ENCODE data around the gene SLC35E3.
"Not testable (repeated sequence)": the region's sequence is repeated elsewhere in the genome, so short reads cannot be mapped to it uniquely, and the experiment has no call there.

DNA sequence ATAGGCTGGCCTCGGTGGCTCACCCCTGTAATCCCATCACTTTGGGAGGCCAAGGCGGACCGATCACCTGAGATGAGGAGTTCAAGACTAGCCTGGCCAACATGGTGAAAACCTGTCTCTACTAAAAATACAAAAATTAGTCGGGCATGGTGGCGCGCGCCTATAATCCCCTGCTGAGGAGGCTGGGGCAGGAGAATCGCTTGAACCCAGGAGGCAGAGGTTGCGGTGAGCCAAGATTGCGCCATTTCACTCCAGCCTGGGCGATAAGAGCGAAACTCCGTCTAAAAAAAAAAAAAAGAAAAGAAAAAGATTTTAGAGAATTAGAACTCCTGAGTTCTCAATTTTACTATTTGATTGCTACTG, 64.0 kb downstream of the SLC35E3 start:
- TF ChIP-seq CTBP1 (IDR thresholded peaks at IDR 0.05; ENCODE audit: borderline replicate concordance); BHLHE40 (IDR thresholded peaks at IDR 0.05; ENCODE audit: borderline replicate concordance); FOXM1 (IDR thresholded peaks at IDR 0.05; ENCODE audit: borderline replicate concordance); SP1 (IDR thresholded peaks at IDR 0.05); FOXA1 (IDR thresholded peaks at IDR 0.05); NFRKB (IDR thresholded peaks at IDR 0.05); ELF4 (IDR thresholded peaks at IDR 0.05); TARDBP (IDR thresholded peaks at IDR 0.05); LEF1 (IDR thresholded peaks at IDR 0.05; ENCODE audit: borderline replicate concordance); ARNT (IDR thresholded peaks at IDR 0.05): not testable (repeated sequence)

Measured in HEK293T (cell line).